ENCODE measurements around the gene HBS1L. TPM values are rescaled to one million over a fixed set of nuclear protein-coding genes. Genes with fewer than 3 reads are reported as not detected.

Gene HBS1L
- total RNA-seq, 1 experiment from 2014 or later: 95.4 TPM

- H3K36me3 Mint-ChIP-seq: peaks cover 11% of the 10 kb centered on the region
- TF ChIP-seq AFF4 (CRISPR knock-in tag; IDR thresholded peaks at IDR 0.05; ENCODE audit: borderline replicate concordance) (no peak), PRRX2 (CRISPR knock-in tag; IDR thresholded peaks at IDR 0.05) (no peak), E2F1 (CRISPR knock-in tag; IDR thresholded peaks at IDR 0.05) (no peak), CDX4 (CRISPR knock-in tag; IDR thresholded peaks at IDR 0.05; ENCODE audit: borderline replicate concordance) (no peak), STAT6 (CRISPR knock-in tag; conservative IDR thresholded peaks at IDR 0.05; ENCODE audit: low read depth) (no peak), MYBL2 (CRISPR knock-in tag; IDR thresholded peaks at IDR 0.05) (no peak), MXD4 (CRISPR knock-in tag; IDR thresholded peaks at IDR 0.05; ENCODE audit: borderline replicate concordance) (no peak), ZNF671 (CRISPR knock-in tag; IDR thresholded peaks at IDR 0.05) (no peak), NR1H2 (CRISPR knock-in tag; IDR thresholded peaks at IDR 0.05) (no peak), USF2 (CRISPR knock-in tag; IDR thresholded peaks at IDR 0.05) (no peak), ZNF281 (CRISPR knock-in tag; IDR thresholded peaks at IDR 0.05) (no peak), SMAD3 (CRISPR knock-in tag; IDR thresholded peaks at IDR 0.05; ENCODE audit: borderline replicate concordance) (no peak), JAZF1 (CRISPR knock-in tag; IDR thresholded peaks at IDR 0.05) (no peak), OVOL2 (CRISPR knock-in tag; IDR thresholded peaks at IDR 0.05; ENCODE audit: borderline replicate concordance) (no peak), ZNF532 (CRISPR knock-in tag; IDR thresholded peaks at IDR 0.05; ENCODE audit: borderline replicate concordance) (no peak), NFATC4 (CRISPR knock-in tag; IDR thresholded peaks at IDR 0.05) (no peak), NR2C2 (CRISPR knock-in tag; IDR thresholded peaks at IDR 0.05) (no peak)
- no peaks in the 10 kb centered on the region for H3K9me3 Mint-ChIP-seq
- no peak overlapping the region for H3K4me3 Mint-ChIP-seq
- ChIA-PET POLR2A (no interaction called here), CTCF (interaction anchor here (0.8 kb wide), 1 partner anchor 8 kb away, joined by 5 read pairs; no protein-coding TSS in a partner anchor)
- peaks cover 15% of the 10 kb centered on the region for H3K4me1 Mint-ChIP-seq
- no peak for DNase-seq (ENCODE audit: low spot score)
- H3K27me3 Mint-ChIP-seq (ENCODE audit: low read depth): no peaks in the 10 kb centered on the region
- no peak overlapping the region for H3K27ac Mint-ChIP-seq
- no peak for ATAC-seq
These were observed 60.2 kb downstream of the HBS1L start for GRCh38 chr6:134994431-134994830.

Measured in WTC11 (cell line).